Esophagus muscularis mucosa (tissue), 4 donors: ENCODE data around the gene MCTP2. TPM values are rescaled to one million over a fixed set of nuclear protein-coding genes. Genes with fewer than 3 reads are reported as not detected.

Experiments used
- DNase-seq: peaks from one replicate; pipeline ENCODE4 v3.0.0-alpha.2; 2017; ENCODE audit errors: extremely low spot score
- H3K27ac ChIP-seq, 4 donors: fragments of 200-600 bp; sonication (generic); replicated peaks in 1 of 4; 1 replicate in 3 of 4; 2 replicates in 1 of 4; pipeline ENCODE4 v1.5.1; 2016 to 2019; ENCODE audit warnings: mild to moderate bottlenecking in 1 of 4
- H3K27me3 ChIP-seq, 4 donors: fragments of 200-600 bp; sonication (generic); one replicate each; pipeline versions ENCODE4 v1.5.1 to v1.6.0; 2016 to 2019
- H3K36me3 ChIP-seq, 4 donors: fragments of 200-600 bp; sonication (generic); one replicate each; pipeline ENCODE4 v1.5.1; 2016 to 2019
- H3K4me1 ChIP-seq, 4 donors: fragments of 200-600 bp; sonication (generic); one replicate each; pipeline ENCODE4 v1.5.1; 2016 to 2019
- H3K4me3 ChIP-seq, 4 donors: fragments of 200-600 bp; sonication (generic); 1 replicate in 2 of 4; 2 replicates in 2 of 4; pipeline ENCODE4 v1.5.1; 2016 to 2019; ENCODE audit warnings: mild to moderate bottlenecking in 4 of 4, moderate library complexity in 1 of 4
- H3K9me3 ChIP-seq, 4 donors: fragments of 200-600 bp; sonication (generic); 1 replicate in 3 of 4; 2 replicates in 1 of 4; pipeline ENCODE4 v1.5.1; 2016 to 2019
- EP300 ChIP-seq: sonication (generic); formaldehyde crosslinking; IDR thresholded peaks from one replicate; pipeline ENCODE4 v1.6.1; 2017; ENCODE audit warnings: antibody characterized with exemption
- POLR2A ChIP-seq: fragments of 450-650 bp; IDR thresholded peaks from one replicate; pipeline ENCODE4 v1.6.1; 2017; ENCODE audit warnings: antibody characterized with exemption, moderate library complexity, mild to moderate bottlenecking, low read depth
- POLR2AphosphoS5 ChIP-seq, 2 donors: sonication (generic); formaldehyde crosslinking; IDR thresholded peaks; one replicate each; pipeline ENCODE4 v1.6.1; 2017; ENCODE audit warnings: antibody characterized with exemption in 2 of 2
- WGBS: methylation state at CpG from one replicate; pipeline ENCODE4 v1.1.5; 2018; 5-methylcytosine and 5-hydroxymethylcytosine counted together
- intact Hi-C: fragments of 100-400 bp; cut with DNase I; formaldehyde crosslinking; loops from one replicate; pipeline ENCODE4 v1.15.1; 2023
- total RNA-seq, 4 donors: library from RNA; depleted of rRNA; stranded (reverse); fragments of >200 nt; gene quantifications; one replicate each; pipeline versions ENCODE4 v1.1.0 to v1.2.1, GENCODE V29; 2016
- TF ChIP-seq, protein P1 (sequence below), 3 experiments: fragments of 200-600 bp in 2 of 3; fragments of 450-650 bp in 1 of 3; sonication (generic) in 2 of 3; IDR thresholded peaks; one replicate each; pipeline ENCODE4 v1.5.1; 2017 to 2019; ENCODE audit warnings: antibody characterized with exemption in 3 of 3, mild to moderate bottlenecking in 2 of 3, moderate library complexity in 1 of 3

The MCTP2 gene
- total RNA-seq, 4 donors from 2014 or later, result 2.4 to 14.6 (median 4.4) TPM

DNA sequence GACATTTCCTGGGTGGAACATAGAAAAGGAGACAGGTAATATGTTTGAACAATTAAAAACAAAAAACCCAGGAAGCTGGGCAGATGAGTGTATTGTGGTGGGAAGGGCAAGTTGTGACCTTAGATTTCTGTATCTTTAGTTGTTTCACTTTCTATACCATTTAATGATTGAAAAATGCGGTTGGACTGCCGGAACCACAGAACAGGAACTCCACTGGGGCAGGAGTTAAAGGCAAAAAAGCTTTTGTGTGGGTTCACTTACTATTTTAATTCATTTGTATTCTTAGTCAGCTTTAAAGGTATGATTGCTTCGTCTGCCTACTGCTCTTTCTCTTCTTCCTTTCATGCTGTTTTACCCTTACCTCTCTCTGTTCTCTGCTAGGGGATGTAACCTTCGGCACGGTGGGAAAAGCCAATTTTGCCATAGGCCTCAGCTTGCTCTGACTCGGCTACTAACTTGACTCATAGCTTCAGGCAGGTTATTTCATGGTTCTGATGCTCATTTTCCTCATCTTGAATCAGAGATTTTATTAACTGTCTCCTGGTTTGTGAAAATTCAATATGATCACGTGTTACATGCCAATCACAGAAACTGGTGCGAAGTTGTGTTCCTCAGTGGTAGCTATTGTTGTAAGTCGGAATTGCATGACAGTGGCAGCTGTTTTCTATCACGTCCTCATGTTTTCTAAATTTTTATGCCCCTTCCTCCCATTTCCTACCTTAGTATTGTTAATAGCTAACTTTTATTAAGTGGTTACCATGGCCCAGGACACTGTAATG, 1.6 kb upstream of the MCTP2 start:
- H3K27me3 ChIP-seq, result peaks cover 0 to 23% (median 0%) of the 10 kb centered on the region in 4 donors
- no peaks in the 10 kb centered on the region for H3K9me3 ChIP-seq
- H3K4me3 ChIP-seq, result no peak overlapping the region
- H3K27ac ChIP-seq, result no peak overlapping the region
- TF ChIP-seq POLR2AphosphoS5 (IDR thresholded peaks at IDR 0.05), result no peak
- TF ChIP-seq, protein P1, sequence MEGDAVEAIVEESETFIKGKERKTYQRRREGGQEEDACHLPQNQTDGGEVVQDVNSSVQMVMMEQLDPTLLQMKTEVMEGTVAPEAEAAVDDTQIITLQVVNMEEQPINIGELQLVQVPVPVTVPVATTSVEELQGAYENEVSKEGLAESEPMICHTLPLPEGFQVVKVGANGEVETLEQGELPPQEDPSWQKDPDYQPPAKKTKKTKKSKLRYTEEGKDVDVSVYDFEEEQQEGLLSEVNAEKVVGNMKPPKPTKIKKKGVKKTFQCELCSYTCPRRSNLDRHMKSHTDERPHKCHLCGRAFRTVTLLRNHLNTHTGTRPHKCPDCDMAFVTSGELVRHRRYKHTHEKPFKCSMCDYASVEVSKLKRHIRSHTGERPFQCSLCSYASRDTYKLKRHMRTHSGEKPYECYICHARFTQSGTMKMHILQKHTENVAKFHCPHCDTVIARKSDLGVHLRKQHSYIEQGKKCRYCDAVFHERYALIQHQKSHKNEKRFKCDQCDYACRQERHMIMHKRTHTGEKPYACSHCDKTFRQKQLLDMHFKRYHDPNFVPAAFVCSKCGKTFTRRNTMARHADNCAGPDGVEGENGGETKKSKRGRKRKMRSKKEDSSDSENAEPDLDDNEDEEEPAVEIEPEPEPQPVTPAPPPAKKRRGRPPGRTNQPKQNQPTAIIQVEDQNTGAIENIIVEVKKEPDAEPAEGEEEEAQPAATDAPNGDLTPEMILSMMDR (IDR thresholded peaks at IDR 0.05), result no peak
- no peak for TF ChIP-seq POLR2A
- TF ChIP-seq EP300, result no peak
- peaks cover 12 to 19% (median 15%) of the 10 kb centered on the region in 4 donors for H3K4me1 ChIP-seq
- 81% methylated on average over 10 of the region's 10 CpGs for WGBS
- no peaks in the 10 kb centered on the region for H3K36me3 ChIP-seq
- intact Hi-C loops, result no loop called here
- DNase-seq, result no peak

DNA sequence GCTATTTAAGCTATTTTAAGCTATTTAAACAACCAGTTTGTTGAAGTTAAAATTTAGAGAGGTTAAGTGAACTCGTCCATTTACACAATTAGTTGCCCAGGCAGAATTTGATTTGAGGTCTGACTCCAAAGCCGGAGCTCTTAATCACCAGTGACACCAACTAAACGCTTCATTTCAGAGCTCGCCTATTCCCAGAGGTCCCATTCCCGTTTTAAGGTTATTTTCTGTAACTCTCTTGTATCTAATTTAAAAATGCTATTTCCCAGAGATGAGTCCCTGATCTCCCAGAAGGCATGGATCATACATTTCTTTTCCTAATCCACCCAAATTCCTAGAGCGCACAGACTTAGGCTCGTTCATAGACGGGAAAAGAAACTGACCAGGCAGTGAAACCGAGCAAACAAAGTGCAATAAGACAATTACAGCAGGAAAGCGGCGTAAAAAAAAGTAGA, 904 bp upstream of the MCTP2 start:
- no peak for DNase-seq
- peaks cover 0 to 23% (median 0%) of the 10 kb centered on the region in 4 donors for H3K27me3 ChIP-seq
- H3K27ac ChIP-seq, result peak overlapping the region; percentile 52 to 77 (median 64)
- H3K36me3 ChIP-seq, result no peaks in the 10 kb centered on the region
- intact Hi-C loops, result no loop called here
- 33% methylated on average over 11 of the region's 11 CpGs for WGBS
- TF ChIP-seq, protein P1 (IDR thresholded peaks at IDR 0.05), result no peak
- no peak for TF ChIP-seq EP300
- no peak for TF ChIP-seq POLR2A
- no peak for TF ChIP-seq POLR2AphosphoS5 (IDR thresholded peaks at IDR 0.05)
- H3K9me3 ChIP-seq, result no peaks in the 10 kb centered on the region
- peak overlapping the region; percentile 55 to 78 (median 62) for H3K4me3 ChIP-seq
- H3K4me1 ChIP-seq, result peaks cover 12 to 19% (median 15%) of the 10 kb centered on the region in 4 donors

DNA sequence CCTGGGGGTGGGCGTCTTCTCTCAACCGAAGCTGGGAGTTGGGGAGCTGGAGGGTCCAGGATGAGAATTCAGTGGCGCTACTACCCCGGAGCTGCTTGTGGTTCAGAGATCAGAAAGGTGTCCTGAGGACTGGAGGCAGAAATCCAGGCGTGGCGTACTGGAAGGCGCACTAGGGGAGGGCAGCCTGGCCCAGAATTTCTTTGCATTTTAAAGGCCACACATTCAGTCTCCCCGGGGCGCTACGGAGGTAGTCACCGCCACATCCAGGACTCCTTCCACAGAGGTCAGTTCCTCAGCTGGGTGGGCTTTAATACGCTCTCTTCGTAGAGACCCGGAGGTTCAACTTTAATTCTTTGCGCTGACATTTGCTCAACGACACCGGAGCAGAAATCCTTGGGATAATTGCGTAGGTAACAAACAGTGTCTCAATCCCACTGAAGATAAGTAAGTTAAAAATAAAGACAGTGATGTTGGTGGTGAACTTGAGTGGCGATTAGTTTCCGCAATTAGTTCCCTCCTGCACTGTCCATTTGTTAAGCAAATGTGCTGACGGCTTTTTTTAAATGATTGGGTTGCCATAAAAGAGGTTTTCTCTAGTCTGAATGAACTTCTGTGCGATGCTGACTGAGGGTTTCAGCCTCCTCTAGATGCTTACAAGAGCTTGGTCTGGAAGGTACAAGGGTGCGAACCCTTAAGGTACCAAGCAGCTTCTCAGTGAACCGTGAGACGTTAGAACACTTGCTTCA, 535 bp downstream of the MCTP2 start:
- Histone ChIP-seq H3K27ac (peak overlapping the region; percentile 52 to 77 (median 64)), H3K27me3 (peaks cover 0 to 23% (median 0%) of the 10 kb centered on the region in 4 donors), H3K9me3 (no peaks in the 10 kb centered on the region), H3K4me3 (peak overlapping the region; percentile 55 to 78 (median 62)), H3K4me1 (peaks cover 12 to 19% (median 15%) of the 10 kb centered on the region in 4 donors), H3K36me3 (no peaks in the 10 kb centered on the region)
- DNase-seq, result no peak
- TF ChIP-seq EP300 (no peak), POLR2AphosphoS5 (IDR thresholded peaks at IDR 0.05) (no peak), POLR2A (no peak)
- intact Hi-C loops, result no loop called here
- 22% methylated on average over 24 of the region's 25 CpGs for WGBS

DNA sequence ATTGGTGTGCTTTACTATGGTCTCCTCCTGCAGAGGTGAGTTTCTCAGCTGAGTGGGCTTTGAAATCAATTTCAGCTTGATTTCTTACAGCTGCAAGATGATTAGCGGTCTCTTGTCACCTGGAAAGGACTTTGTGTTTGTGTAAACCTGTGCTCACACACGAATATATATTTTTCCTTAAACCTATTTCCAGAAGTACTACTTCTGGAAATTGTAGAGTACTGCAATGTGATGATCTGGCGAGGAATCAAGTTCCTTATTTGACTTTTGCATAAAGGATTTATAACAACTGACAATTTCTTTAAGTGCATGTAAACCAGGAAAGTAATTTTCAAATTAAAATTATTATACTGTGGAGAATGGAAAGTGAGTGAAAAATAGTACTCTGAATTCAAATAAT, 2.1 kb downstream of the MCTP2 start:
- Histone ChIP-seq H3K27ac (no peak overlapping the region), H3K36me3 (no peaks in the 10 kb centered on the region), H3K27me3 (peaks cover 0 to 23% (median 0%) of the 10 kb centered on the region in 4 donors), H3K4me1 (peaks cover 12 to 19% (median 15%) of the 10 kb centered on the region in 4 donors), H3K4me3 (no peak overlapping the region), H3K9me3 (no peaks in the 10 kb centered on the region)
- TF ChIP-seq EP300, result no peak
- no peak for TF ChIP-seq POLR2A
- no peak for TF ChIP-seq POLR2AphosphoS5 (IDR thresholded peaks at IDR 0.05)
- TF ChIP-seq, protein P1 (IDR thresholded peaks at IDR 0.05), result no peak
- no peak for DNase-seq
- WGBS, result 64% methylated on average over 3 of the region's 3 CpGs
- intact Hi-C loops, result no loop called here

DNA sequence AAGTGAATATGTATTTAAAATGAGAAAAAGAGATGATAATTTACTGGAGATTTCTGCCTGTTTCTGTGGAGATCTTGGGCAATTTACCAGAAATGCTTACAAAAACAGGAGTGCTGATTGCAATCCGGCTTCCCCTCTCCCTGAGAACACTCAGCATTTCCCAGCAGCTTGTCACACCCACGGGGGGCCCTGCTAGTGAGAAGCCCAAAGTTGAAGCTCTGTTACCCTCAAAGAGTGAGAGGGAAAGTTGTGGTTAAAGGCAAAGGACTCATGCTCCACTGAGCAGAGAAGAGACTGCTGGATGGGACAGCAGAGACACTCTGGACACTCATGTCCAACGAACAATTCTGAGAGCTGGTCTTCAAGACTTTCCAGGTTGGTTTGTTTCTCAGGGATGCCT, 2.9 kb downstream of the MCTP2 start:
- TF ChIP-seq POLR2A (no peak), EP300 (no peak), POLR2AphosphoS5 (IDR thresholded peaks at IDR 0.05) (no peak)
- TF ChIP-seq, protein P1 (IDR thresholded peaks at IDR 0.05), result no peak
- WGBS, result 50% methylated on average over 3 of the region's 3 CpGs

More for the DNA sequence above, 2.9 kb downstream of the MCTP2 start:
- Histone ChIP-seq H3K27ac (no peak overlapping the region), H3K4me1 (peaks cover 12 to 19% (median 15%) of the 10 kb centered on the region in 4 donors), H3K36me3 (no peaks in the 10 kb centered on the region), H3K9me3 (no peaks in the 10 kb centered on the region), H3K27me3 (peaks cover 0 to 23% (median 0%) of the 10 kb centered on the region in 4 donors), H3K4me3 (no peak overlapping the region)
- DNase-seq, result no peak
- intact Hi-C loops, result no loop called here
